LNCAP (cell line): ENCODE data around the gene LCN1.

ENCODE experiments used
- TF ChIP-seq, protein P1 (sequence below): fragments of 450-650 bp; IDR thresholded peaks from 2 replicates; pipeline ENCODE4 v1.5.1; 2017; ENCODE audit warnings: mild to moderate bottlenecking

The LCN1 gene

DNA sequence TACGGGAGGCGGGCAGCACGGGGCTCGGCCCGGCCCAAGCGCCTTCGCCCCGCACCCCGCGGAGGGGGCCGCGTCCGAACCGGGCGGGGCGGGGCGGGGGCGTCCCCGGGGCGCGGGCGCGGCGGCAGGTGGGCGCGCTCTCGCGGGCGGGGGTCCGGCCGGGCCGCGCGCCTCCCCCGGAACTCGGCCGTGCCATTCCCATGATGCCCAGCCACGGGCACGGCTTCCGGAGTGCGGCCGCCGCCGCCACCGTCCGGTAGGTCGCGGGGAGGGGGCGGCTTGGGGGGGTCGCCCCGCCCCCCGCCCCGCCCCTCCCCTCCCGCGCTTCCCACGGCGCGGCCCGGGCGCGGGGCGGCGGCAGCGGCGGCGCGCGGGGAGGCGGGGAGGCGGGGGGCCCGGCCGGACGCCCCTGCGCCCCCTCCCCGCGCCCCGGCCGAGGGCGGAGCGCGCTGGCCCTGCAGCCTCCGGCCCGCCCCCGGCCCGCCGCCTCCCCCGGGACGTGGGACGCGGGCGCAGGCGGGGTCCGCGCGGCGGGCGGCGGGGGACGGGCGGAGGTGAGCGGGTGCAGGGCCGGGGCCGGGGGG is 41.7 kb upstream of the LCN1 start, which contains the start of gene PPP1R26:
Gene PPP1R26 (plus strand): TSS at position 314 of the 584 bp plus-strand sequence. CDS start 4,729 bp downstream, outside the sequence.
- TF ChIP-seq, protein P1, sequence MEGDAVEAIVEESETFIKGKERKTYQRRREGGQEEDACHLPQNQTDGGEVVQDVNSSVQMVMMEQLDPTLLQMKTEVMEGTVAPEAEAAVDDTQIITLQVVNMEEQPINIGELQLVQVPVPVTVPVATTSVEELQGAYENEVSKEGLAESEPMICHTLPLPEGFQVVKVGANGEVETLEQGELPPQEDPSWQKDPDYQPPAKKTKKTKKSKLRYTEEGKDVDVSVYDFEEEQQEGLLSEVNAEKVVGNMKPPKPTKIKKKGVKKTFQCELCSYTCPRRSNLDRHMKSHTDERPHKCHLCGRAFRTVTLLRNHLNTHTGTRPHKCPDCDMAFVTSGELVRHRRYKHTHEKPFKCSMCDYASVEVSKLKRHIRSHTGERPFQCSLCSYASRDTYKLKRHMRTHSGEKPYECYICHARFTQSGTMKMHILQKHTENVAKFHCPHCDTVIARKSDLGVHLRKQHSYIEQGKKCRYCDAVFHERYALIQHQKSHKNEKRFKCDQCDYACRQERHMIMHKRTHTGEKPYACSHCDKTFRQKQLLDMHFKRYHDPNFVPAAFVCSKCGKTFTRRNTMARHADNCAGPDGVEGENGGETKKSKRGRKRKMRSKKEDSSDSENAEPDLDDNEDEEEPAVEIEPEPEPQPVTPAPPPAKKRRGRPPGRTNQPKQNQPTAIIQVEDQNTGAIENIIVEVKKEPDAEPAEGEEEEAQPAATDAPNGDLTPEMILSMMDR: no peak

DNA sequence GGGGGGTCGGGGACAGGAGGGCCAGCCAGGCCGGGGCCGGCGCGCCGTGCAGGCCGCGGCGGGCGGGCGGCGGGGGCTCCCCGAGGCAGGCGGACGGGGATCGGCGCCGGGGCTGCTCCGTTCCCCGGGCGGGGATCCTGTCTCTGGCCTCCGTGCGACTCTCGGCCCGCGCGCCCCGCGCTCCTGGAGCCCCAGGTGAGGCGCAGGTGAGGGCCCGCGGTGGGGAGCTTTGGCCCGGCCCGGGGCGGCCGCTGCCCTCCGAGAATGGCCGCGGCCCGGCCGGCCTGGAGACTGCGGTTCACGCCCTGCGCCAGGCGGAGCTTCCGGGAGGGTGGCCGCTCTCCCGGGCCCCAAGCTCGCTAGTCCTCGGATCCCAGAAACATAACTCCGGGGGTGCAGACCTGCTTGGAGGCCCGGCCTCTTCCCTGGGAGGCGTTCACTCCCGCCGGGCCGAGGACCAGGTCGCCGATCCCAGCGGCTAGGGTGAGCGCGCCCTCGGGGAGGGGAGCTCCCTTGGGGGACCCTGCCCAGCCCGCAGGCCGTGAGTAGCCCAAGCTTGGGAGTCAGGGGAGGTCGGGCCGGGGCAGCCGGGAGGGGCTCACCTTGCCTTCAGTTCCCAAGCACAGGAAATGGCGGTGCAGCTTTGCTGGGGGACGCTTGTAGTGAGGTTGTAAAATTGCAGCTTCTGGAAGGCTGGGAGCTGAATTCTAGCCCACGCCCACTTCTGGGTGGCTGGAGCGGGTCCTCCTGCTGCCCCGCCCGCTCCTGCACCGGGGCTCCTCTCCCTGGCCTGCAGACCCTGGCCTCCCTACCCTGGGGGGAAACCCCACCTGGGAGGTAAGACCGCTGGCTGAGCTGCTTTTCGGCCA is 40.9 kb upstream of the LCN1 start:
- TF ChIP-seq, protein P1: no peak

DNA sequence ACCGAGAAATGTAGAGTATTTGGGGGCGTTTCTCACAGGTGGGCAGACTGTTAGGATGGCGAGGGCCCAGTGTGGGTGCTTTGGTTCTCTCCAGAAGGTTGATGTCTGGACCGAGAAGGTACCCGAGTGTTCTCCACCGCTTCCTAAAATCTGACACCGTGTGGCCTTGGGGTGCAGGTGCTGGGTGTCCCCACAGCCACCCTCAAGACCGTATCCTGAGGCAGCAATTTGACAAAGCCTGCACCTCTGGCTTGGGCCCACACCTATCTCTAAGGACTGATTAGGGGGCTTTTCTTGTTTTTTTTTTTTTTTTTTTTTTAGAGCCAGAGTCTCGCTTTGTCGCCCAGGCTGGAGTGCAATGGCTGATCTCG is 40.3 kb upstream of the LCN1 start:
- TF ChIP-seq, protein P1: no peak

DNA sequence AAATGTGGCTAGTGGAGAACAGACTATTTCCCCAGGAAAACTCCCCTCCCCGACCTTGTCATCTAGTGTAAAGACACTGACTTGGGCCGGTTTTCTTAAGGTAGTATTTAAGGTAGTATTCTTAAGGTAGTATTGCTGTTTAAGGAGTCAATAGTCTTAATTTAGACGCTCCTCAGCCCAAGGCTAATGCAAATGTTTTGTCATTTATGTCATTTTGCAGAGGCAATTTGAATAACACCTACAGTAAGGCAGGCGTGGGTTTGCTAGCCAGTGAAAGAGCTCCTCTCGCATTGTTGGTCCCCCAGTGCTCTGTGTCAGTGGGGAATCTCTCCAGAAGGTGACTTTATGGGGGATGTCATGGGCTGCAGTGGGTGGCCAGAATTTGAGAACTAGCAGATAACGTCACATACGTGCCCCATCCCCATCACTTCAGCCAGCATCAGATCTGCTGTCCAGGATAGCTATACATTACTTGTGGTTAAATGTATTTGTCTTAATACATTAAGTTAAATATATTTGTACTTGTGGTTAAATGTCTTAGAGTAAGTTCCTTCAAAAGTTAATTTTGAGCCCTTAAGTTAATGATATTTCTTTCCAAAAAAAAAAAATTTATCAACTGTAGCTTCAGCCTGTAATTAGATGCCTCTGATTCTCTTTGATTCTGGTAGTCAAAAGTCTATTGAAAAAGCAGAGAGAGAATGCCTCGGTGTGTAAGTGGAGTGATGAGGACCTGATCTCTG is 39.1 kb upstream of the LCN1 start:
- TF ChIP-seq, protein P1: no peak

DNA sequence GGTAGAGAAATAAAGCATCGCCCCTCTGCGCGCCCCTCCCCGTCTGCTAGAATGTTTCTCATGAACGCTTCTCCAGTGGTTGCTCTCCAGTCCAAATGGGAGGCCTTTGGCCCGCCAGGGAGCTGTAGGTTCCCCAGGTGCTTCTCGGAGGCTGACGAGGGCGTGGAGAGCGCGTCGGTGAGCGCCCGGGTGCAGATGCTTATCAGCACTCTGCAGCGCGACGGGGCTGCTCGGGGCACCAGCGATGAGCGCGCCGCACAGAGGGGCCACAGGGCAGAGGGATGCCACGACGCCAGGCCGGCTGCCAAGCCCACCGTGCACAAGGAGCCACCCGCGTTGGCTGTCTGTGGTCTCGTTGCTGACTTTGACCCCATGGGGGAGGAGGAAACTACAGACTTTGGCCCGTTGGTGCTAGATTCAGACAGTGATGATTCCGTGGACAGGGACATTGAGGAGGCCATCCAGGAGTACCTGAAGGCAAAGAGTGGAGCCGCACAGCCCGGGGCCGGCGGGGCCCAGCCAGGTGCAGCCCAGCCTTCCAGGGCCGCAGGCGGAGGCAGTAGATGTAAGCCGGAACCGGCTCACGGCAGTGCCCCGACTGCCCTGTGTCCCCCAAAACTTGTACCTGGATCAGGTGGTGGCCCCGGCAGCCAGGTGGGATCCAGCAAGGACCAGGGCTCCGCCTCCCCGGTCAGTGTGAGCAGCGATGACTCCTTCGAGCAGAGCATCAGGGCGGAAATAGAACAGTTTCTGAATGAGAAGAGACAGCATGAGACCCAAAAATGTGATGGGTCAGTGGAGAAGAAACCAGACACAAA is 36.6 kb upstream of the LCN1 start:
- TF ChIP-seq, protein P1: no peak

DNA sequence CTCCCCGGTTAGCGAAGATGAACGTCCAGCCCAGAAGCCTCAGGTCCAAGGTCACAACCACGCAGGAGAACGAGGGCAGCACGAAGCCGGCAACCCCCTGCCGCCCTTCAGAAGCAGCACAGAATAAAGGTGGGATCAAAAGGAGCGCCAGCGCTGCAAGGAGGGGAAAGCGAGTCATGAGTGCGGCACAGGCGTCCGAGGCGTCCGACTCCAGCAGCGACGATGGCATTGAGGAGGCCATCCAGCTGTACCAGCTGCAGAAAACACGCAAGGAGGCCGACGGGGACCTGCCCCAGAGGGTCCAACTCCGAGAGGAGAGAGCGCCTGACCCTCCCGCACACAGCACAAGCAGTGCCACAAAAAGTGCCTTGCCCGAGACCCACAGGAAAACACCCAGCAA is 35.9 kb upstream of the LCN1 start:
- TF ChIP-seq, protein P1: no peak

DNA sequence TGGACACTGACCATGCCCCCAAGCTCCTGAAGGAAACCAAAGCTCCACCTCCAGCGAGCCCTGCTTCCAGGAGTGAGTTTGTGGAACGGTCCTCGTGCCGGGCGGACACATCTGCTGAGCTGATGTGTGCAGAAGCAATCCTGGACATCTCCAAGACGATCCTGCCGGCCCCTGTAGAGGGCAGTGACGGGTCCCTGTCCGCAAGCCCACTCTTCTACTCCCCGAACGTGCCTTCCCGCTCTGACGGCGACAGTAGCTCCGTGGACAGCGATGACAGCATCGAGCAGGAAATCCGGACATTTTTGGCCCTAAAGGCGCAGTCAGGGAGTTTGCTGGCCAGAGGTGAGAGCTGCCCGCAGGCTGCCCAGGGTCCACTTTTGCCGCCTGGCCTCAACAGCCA is 35.4 kb upstream of the LCN1 start:
- TF ChIP-seq, protein P1: no peak
